Epithelial cell of esophagus (primary cell): ENCODE data around the gene C6orf52.
A peak's percentile ranks its signal among the peaks of the same experiment; 100 is the strongest.
"Not testable (repeated sequence)": the region's sequence is repeated elsewhere in the genome, so short reads cannot be mapped to it uniquely, and the experiment has no call there.

ENCODE experiments used
- DNase-seq: peaks from one replicate; pipeline ENCODE4 v3.0.0; 2010; ENCODE audit warnings: low read depth
- H3K4me3 ChIP-seq: 2 replicates; pipeline ENCODE4 v1.5.1; 2011; ENCODE audit warnings: mild to moderate bottlenecking, low read length, control low read depth
- TF ChIP-seq, protein P1 (sequence below): IDR thresholded peaks from 2 replicates; pipeline ENCODE4 v1.5.1; 2011; ENCODE audit warnings: low read depth, mild to moderate bottlenecking, low read length, control low read depth, inconsistent platforms; ENCODE audit not compliant: insufficient read depth; ENCODE audit errors: missing control alignments

Gene C6orf52

DNA sequence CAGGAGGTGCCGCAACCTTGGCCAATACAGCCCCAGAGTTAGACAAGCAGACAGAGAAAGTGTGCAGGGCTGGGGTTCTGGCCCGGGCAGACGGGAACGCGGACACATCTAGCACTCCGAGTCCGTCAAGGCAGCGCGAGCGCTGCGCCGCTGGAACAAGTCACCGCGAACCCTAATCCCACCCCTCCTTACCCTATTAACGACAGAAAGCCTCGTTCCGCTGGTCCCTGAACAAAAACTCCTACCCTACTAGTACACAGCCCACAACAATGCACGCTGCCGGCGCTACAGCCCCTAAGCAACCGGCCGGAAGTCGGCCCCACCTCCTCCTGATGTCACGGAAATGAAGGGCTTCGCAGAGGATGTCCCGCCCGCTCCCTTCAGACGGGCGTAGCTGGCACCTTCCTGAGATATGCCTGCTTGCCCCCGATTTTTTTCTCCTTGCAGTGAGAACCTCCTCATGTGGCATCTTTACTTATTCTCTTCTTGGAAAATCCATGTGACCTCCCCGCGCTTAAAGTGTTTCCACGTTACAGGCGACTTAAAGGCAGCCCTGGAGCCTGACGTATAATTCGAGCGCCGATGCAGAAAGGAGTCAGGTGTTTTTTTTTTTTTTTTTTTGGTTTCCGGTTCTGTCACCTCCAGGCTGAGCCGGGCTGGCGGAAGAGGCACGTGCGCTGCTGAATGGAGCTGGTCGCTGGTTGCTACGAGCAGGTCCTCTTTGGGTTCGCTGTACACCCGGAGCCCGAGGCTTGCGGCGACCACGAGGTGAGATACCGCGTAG lies at the start of gene C6orf52, which contains the start of gene PAK1IP1:
Gene C6orf52 (minus strand): TSS at position 315 of the 784 bp plus-strand sequence. CDS start 7,066 bp downstream, outside the sequence.
Gene PAK1IP1 (plus strand): TSS at position 671 of the 784 bp plus-strand sequence. CDS start 14 bp downstream, at position 685.
- TF ChIP-seq, protein P1, sequence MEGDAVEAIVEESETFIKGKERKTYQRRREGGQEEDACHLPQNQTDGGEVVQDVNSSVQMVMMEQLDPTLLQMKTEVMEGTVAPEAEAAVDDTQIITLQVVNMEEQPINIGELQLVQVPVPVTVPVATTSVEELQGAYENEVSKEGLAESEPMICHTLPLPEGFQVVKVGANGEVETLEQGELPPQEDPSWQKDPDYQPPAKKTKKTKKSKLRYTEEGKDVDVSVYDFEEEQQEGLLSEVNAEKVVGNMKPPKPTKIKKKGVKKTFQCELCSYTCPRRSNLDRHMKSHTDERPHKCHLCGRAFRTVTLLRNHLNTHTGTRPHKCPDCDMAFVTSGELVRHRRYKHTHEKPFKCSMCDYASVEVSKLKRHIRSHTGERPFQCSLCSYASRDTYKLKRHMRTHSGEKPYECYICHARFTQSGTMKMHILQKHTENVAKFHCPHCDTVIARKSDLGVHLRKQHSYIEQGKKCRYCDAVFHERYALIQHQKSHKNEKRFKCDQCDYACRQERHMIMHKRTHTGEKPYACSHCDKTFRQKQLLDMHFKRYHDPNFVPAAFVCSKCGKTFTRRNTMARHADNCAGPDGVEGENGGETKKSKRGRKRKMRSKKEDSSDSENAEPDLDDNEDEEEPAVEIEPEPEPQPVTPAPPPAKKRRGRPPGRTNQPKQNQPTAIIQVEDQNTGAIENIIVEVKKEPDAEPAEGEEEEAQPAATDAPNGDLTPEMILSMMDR: no peak
- DNase-seq: peak; percentile 95
- peak within 1 kb of the TSS; percentile 88 for H3K4me3 ChIP-seq

DNA sequence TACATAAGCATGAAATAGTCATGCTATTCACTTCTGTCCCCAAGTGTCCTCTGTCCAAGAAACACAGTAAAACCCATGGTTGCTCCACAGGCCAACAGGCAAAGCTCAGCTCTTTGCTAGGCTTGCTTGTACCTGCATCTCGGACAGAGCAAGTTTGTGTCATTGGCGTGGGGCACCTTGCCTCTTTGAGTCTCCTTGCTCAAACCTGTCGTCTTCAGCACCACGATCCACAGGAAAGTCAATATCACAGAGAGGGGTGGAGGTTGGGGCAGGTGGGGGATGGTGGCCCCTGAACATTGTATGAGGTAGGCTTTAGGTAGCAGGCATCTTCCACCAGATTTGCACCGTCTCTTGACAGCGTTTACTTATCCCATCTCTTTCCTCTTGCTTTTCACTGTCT lies 49.1 kb upstream of the C6orf52 start:
- TF ChIP-seq, protein P1: no peak
- no peak for DNase-seq
- H3K4me3 ChIP-seq: no peak overlapping the region

DNA sequence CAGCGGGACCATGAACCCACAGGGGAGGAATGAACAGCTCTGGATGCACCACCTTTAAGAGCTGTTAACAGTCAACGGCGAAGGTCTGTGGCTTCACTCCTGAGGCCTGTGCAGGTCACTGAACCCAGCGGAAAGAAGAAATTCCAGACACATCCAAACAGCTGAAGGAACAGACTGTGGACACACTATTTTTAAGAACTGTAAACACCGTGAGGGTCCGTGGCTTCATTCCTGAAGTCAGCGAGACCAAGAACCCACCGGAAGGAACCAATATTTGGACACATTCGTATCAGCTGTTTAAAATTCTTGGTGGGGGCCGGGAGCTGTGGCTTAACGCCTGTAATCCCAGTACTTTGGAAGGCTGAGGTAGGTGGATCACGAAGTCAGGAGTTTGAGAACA lies 47.8 kb upstream of the C6orf52 start:
- TF ChIP-seq, protein P1: no peak
- no peak for DNase-seq
- no peak overlapping the region for H3K4me3 ChIP-seq

DNA sequence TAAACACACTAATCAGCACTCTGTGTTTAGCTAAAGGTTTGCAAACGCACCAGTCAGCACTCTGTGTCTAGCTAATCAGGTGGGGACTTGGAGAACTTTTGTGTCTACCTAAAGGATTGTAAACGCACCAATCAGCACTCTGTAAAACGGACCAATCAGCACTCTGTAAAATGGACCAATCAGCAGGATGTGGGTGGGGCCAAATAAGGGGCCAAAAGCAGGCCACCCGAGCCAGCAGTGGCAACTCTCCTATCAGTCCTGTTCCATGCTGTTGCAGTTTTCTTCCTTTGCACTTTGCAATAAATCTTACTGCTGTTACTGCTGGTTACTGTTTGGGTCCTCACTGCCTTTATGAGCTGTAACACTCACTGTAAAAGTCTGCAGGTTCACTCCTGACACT lies 47.2 kb upstream of the C6orf52 start:
- not testable (repeated sequence) for DNase-seq, H3K4me3 ChIP-seq

DNA sequence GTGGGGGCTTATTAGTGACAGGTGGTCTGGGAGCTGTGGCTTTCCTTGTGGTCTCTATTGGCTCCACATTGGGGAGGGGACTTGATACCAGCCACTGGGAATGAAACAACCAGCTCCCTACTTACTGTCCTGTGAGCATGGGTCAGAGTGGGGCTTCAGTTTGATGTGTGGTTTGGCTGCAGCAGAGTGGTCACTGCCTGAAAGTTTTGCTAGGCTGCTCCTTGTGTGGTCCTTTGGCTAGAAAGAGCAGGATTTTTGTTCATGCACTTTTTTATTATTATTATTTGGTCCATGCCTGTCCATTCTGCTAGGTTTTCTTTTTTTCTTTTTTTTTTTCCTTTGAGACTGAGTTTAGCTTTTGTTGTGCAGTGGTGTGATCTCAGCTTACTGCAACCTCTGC lies 45.6 kb upstream of the C6orf52 start:
- no peak for DNase-seq
- TF ChIP-seq, protein P1: no peak
- H3K4me3 ChIP-seq: no peak overlapping the region

DNA sequence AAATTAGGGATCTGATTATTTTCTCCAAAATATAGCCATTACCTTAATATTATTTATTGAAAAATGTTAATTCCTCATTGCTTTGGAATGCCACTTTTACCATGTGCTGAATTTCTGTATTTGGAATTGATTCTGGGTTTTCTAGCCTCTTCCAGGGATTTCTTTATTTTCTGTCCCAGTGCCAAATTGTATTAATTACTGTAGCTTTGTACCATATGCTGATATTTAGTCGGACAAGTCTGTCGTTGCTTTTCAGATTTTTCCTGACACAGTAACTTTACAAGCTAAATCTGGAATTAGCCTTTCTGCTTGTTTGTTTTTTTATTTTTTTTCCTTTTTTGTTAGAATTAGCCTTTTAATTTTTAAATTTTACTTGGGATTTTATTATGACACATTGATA lies 42.3 kb upstream of the C6orf52 start:
- H3K4me3 ChIP-seq: no peak overlapping the region
- no peak for DNase-seq
- TF ChIP-seq, protein P1: no peak

DNA sequence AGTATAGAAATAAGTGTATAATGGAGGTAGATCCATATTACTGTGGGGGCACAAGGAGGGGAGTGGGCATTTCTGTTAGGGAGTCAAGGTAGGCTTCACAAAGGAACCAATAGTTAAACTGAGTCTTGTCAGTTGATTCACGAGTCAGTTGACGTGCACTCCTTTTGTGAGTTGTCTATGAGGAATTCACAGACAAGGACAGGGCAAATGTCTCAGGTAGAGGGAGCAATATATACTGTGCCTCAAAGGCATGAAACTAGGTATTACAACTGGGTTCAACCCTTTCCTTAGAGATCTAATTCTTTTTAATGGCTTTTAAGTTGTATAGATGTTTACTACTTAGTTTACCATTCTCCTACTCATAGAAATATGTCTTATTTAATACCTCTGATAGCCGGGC lies 39.4 kb upstream of the C6orf52 start:
- H3K4me3 ChIP-seq: no peak overlapping the region
- peak; percentile 69 for DNase-seq
- TF ChIP-seq, protein P1: no peak
